ENCODE data around the gene DNAH14. TPM values are rescaled to one million over a fixed set of nuclear protein-coding genes. Genes with fewer than 3 reads are reported as not detected.

The DNAH14 gene
- polyA plus RNA-seq, 1 experiment: 11.1 TPM

- POLR2A ChIA-PET: no interaction called here
- no peak for DNase-seq (ENCODE audit: low read depth, low spot score)
- CTCF ChIA-PET: interaction anchor here (0.6 to 0.7 kb wide), 2 partner anchors 110 to 448 kb away, joined by 3 to 6 read pairs; no protein-coding TSS in a partner anchor
- H3K9me3 ChIP-seq (ENCODE audit: control insufficient read depth, insufficient read depth, low read length): peaks cover 9% of the 10 kb centered on the region
- peak overlapping the region; percentile 77 for H3K4me3 ChIP-seq (ENCODE audit: low read depth, low read length)
- TF ChIP-seq CTCF (IDR thresholded peaks at IDR 0.05; ENCODE audit: low read depth, low read length): no peak
- H3K27ac ChIP-seq (ENCODE audit: low read depth, low read length): peak overlapping the region; percentile 97
- peaks cover 5% of the 10 kb centered on the region for H3K27me3 ChIP-seq (ENCODE audit: control insufficient read depth, insufficient read depth, low read length)
These were observed 499.5 kb downstream of the DNAH14 start for GRCh38 chr1:225428881-225429455.

GRCh38 chr1:225430301-225430700, 500.8 kb downstream of the DNAH14 start:
- H3K9me3 ChIP-seq (ENCODE audit: control insufficient read depth, insufficient read depth, low read length): peaks cover 9% of the 10 kb centered on the region
- DNase-seq (ENCODE audit: low read depth, low spot score): no peak
- ChIA-PET POLR2A (no interaction called here), CTCF (no interaction called here)
- TF ChIP-seq CTCF (IDR thresholded peaks at IDR 0.05; ENCODE audit: low read depth, low read length): no peak
- H3K4me3 ChIP-seq (ENCODE audit: low read depth, low read length): no peak overlapping the region
- no peak overlapping the region for H3K27ac ChIP-seq (ENCODE audit: low read depth, low read length)
- peaks cover 10% of the 10 kb centered on the region for H3K27me3 ChIP-seq (ENCODE audit: control insufficient read depth, insufficient read depth, low read length)

GRCh38 chr1:225431081-225431863, 501.8 kb downstream of the DNAH14 start:
- H3K9me3 ChIP-seq (ENCODE audit: control insufficient read depth, insufficient read depth, low read length): peaks cover 9% of the 10 kb centered on the region
- H3K27me3 ChIP-seq (ENCODE audit: control insufficient read depth, insufficient read depth, low read length): peaks cover 10% of the 10 kb centered on the region
- CTCF ChIA-PET: interaction anchor here (1.0 kb wide), 1 partner anchor 557 kb away, joined by 3 read pairs; no protein-coding TSS in a partner anchor
- H3K4me3 ChIP-seq (ENCODE audit: low read depth, low read length): no peak overlapping the region
- TF ChIP-seq CTCF (IDR thresholded peaks at IDR 0.05; ENCODE audit: low read depth, low read length): no peak
- POLR2A ChIA-PET: no interaction called here
- DNase-seq (ENCODE audit: low read depth, low spot score): no peak
- H3K27ac ChIP-seq (ENCODE audit: low read depth, low read length): no peak overlapping the region

- CTCF ChIA-PET: no interaction called here
- no peak for DNase-seq (ENCODE audit: low read depth, low spot score)
- Histone ChIP-seq H3K27me3 (ENCODE audit: control insufficient read depth, insufficient read depth, low read length) (peaks cover 10% of the 10 kb centered on the region), H3K9me3 (ENCODE audit: control insufficient read depth, insufficient read depth, low read length) (peaks cover 9% of the 10 kb centered on the region), H3K27ac (ENCODE audit: low read depth, low read length) (no peak overlapping the region), H3K4me3 (ENCODE audit: low read depth, low read length) (no peak overlapping the region)
- TF ChIP-seq CTCF (IDR thresholded peaks at IDR 0.05; ENCODE audit: low read depth, low read length): no peak
- POLR2A ChIA-PET: no interaction called here
These were observed 504.6 kb downstream of the DNAH14 start for GRCh38 chr1:225434046-225434445.

- peaks cover 10% of the 10 kb centered on the region for H3K27me3 ChIP-seq (ENCODE audit: control insufficient read depth, insufficient read depth, low read length)
- TF ChIP-seq CTCF (IDR thresholded peaks at IDR 0.05; ENCODE audit: low read depth, low read length): no peak
- no peak overlapping the region for H3K4me3 ChIP-seq (ENCODE audit: low read depth, low read length)
- DNase-seq (ENCODE audit: low read depth, low spot score): no peak
- H3K27ac ChIP-seq (ENCODE audit: low read depth, low read length): no peak overlapping the region
- POLR2A ChIA-PET: no interaction called here
- CTCF ChIA-PET: no interaction called here
- peaks cover 9% of the 10 kb centered on the region for H3K9me3 ChIP-seq (ENCODE audit: control insufficient read depth, insufficient read depth, low read length)
These were observed 505.6 kb downstream of the DNAH14 start for GRCh38 chr1:225435076-225435475.
